ENCODE data around the gene MEF2B.

DNA sequence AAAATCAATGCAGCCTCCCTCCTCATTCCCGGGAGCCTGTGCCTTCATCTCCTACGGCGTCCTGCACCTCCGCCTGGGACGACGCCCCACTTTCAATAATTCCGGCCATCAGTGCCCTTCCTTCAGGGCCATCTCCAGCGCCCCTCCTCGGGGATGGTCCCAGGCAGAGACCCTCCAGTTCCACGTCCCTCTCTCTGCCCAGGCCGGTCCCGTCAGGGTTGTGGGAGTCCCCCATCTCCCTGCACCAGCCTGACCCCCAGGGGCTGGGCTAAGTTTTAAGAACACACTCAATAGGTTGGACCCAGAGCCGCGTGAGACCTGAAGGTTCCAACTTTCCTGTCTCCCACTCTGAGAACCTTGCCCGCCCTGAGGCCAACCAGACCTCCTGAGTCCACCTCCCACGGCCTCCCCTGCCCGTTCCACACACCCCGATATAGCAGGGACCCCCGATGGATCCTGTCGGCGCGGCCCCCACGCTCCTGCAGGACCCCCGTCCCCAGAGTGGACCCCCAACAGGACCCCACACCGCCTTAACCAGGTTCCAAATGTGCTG, 32.4 kb downstream of the MEF2B start:
- TF ChIP-seq, protein P1, sequence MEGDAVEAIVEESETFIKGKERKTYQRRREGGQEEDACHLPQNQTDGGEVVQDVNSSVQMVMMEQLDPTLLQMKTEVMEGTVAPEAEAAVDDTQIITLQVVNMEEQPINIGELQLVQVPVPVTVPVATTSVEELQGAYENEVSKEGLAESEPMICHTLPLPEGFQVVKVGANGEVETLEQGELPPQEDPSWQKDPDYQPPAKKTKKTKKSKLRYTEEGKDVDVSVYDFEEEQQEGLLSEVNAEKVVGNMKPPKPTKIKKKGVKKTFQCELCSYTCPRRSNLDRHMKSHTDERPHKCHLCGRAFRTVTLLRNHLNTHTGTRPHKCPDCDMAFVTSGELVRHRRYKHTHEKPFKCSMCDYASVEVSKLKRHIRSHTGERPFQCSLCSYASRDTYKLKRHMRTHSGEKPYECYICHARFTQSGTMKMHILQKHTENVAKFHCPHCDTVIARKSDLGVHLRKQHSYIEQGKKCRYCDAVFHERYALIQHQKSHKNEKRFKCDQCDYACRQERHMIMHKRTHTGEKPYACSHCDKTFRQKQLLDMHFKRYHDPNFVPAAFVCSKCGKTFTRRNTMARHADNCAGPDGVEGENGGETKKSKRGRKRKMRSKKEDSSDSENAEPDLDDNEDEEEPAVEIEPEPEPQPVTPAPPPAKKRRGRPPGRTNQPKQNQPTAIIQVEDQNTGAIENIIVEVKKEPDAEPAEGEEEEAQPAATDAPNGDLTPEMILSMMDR (IDR thresholded peaks at IDR 0.05; ENCODE audit: insufficient read depth, low read length, poor library complexity, severe bottlenecking), result no peak
- no peak for TF ChIP-seq EZH2phosphoT487 (conservative IDR thresholded peaks at IDR 0.05; ENCODE audit: low read length)

All from SU-DHL-6 (cell line).